ENCODE measurements around the gene PRAC1.

- TF ChIP-seq POLR2A (IDR thresholded peaks at IDR 0.05) = no peak
- TF ChIP-seq, protein P1, sequence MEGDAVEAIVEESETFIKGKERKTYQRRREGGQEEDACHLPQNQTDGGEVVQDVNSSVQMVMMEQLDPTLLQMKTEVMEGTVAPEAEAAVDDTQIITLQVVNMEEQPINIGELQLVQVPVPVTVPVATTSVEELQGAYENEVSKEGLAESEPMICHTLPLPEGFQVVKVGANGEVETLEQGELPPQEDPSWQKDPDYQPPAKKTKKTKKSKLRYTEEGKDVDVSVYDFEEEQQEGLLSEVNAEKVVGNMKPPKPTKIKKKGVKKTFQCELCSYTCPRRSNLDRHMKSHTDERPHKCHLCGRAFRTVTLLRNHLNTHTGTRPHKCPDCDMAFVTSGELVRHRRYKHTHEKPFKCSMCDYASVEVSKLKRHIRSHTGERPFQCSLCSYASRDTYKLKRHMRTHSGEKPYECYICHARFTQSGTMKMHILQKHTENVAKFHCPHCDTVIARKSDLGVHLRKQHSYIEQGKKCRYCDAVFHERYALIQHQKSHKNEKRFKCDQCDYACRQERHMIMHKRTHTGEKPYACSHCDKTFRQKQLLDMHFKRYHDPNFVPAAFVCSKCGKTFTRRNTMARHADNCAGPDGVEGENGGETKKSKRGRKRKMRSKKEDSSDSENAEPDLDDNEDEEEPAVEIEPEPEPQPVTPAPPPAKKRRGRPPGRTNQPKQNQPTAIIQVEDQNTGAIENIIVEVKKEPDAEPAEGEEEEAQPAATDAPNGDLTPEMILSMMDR (IDR thresholded peaks at IDR 0.05 in 8 of 11, conservative IDR thresholded peaks at IDR 0.05 in 3 of 11) = peak in 10 of 11 experiments; percentile 50 to 82 (median 68)
Observed at GRCh38 chr17:48724251-48725003, 2.1 kb upstream of the PRAC1 start.

All from spleen (tissue), 7 donors.